SU-DHL-6 (cell line): Measurements from ENCODE around the gene IARS2.
"Not testable (repeated sequence)": the region's sequence is repeated elsewhere in the genome, so short reads cannot be mapped to it uniquely, and the experiment has no call there.

ENCODE experiments used
- H2AFZ ChIP-seq: fragments of 200-600 bp; sonication (generic); 2 replicates; pipeline ENCODE4 v1.6.1; 2014; ENCODE audit warnings: low read depth, mild to moderate bottlenecking, moderate library complexity, mixed read lengths, antibody characterized with exemption, low read length; ENCODE audit not compliant: severe bottlenecking
- H3F3A ChIP-seq: fragments of 200-600 bp; shearing (Covaris generic); 2 replicates; pipeline ENCODE4 v1.6.0; 2016; ENCODE audit warnings: antibody characterized with exemption, mild to moderate bottlenecking; ENCODE audit not compliant: insufficient read depth
- H3K27ac ChIP-seq: fragments of 200-600 bp; sonication (generic); 2 replicates; pipeline ENCODE4 v1.5.1; 2016; ENCODE audit warnings: low read depth, mild to moderate bottlenecking, low read length, moderate library complexity, mixed read lengths
- H3K27me3 ChIP-seq: fragments of 200-600 bp; sonication (generic), shearing (Covaris generic); 2 replicates; pipeline ENCODE4 v1.6.0; 2014; ENCODE audit warnings: mild to moderate bottlenecking, low read length
- H3K36me3 ChIP-seq: fragments of 200-600 bp; sonication (generic); 2 replicates; pipeline ENCODE4 v1.6.1; 2014; ENCODE audit warnings: mild to moderate bottlenecking, low read length, mixed read lengths
- H3K4me2 ChIP-seq: fragments of 300-600, 200-600 bp; shearing (Covaris generic), sonication (generic); 2 replicates; pipeline ENCODE4 v1.6.0; 2014; ENCODE audit warnings: low read length, low read depth, mild to moderate bottlenecking; ENCODE audit not compliant: poor library complexity, severe bottlenecking
- H3K4me3 ChIP-seq: fragments of 200-600 bp; sonication (generic); 2 replicates; pipeline ENCODE4 v1.5.1; 2014; ENCODE audit warnings: antibody characterized with exemption, low read length, mild to moderate bottlenecking, mixed read lengths; ENCODE audit not compliant: insufficient read depth, poor library complexity, severe bottlenecking
- H3K79me2 ChIP-seq: fragments of 200-600 bp; sonication (generic); 2 replicates; pipeline ENCODE4 v1.6.1; 2014; ENCODE audit warnings: mild to moderate bottlenecking, low read length, moderate library complexity; ENCODE audit not compliant: insufficient read depth
- H3K9ac ChIP-seq: fragments of 200-600 bp; sonication (generic); 2 replicates; pipeline ENCODE4 v1.7.0; 2014; ENCODE audit warnings: mild to moderate bottlenecking, low read length
- H3K9me2 ChIP-seq: fragments of 200-600 bp; sonication (generic); replicated peaks from 2 replicates; pipeline ENCODE4 v1.6.1; 2014; ENCODE audit warnings: low read length; ENCODE audit not compliant: insufficient read depth
- H3K9me3 ChIP-seq: fragments of 200-600 bp; sonication (generic); 2 replicates; pipeline ENCODE4 v1.6.1; 2014; ENCODE audit warnings: low read length, mixed read lengths; ENCODE audit not compliant: insufficient read depth
- H4K20me1 ChIP-seq: fragments of 200-600 bp; sonication (generic); 2 replicates; pipeline ENCODE4 v1.6.1; 2014; ENCODE audit warnings: low read depth, mild to moderate bottlenecking, antibody characterized with exemption, low read length, moderate library complexity, mixed read lengths
- EZH2phosphoT487 ChIP-seq: fragments of 200-600 bp; sonication (generic), shearing (Covaris generic); conservative IDR thresholded peaks from 2 replicates; pipeline ENCODE4 v1.6.1; 2018; ENCODE audit warnings: mild to moderate bottlenecking, antibody characterized with exemption, low read length, moderate library complexity, mixed read lengths
- TF ChIP-seq, protein P1 (sequence below): fragments of 200-600 bp; sonication (generic); IDR thresholded peaks from one replicate; pipeline ENCODE4 v1.5.1; 2017; ENCODE audit warnings: antibody characterized with exemption, mild to moderate bottlenecking, low read length, moderate library complexity; ENCODE audit not compliant: insufficient read depth, poor library complexity, severe bottlenecking

Gene IARS2

GRCh38 chr1:220160027-220160426 lies 66.1 kb downstream of the IARS2 start:
- no peaks in the 10 kb centered on the region for H3K27me3 ChIP-seq
- H3K27ac ChIP-seq = no peak overlapping the region
- H3F3A ChIP-seq = no peaks in the 10 kb centered on the region
- no peaks in the 10 kb centered on the region for H3K79me2 ChIP-seq
- H3K36me3 ChIP-seq = peaks cover 15% of the 10 kb centered on the region
- H3K4me2 ChIP-seq = no peak overlapping the region
- no peak for TF ChIP-seq EZH2phosphoT487
- TF ChIP-seq, protein P1, sequence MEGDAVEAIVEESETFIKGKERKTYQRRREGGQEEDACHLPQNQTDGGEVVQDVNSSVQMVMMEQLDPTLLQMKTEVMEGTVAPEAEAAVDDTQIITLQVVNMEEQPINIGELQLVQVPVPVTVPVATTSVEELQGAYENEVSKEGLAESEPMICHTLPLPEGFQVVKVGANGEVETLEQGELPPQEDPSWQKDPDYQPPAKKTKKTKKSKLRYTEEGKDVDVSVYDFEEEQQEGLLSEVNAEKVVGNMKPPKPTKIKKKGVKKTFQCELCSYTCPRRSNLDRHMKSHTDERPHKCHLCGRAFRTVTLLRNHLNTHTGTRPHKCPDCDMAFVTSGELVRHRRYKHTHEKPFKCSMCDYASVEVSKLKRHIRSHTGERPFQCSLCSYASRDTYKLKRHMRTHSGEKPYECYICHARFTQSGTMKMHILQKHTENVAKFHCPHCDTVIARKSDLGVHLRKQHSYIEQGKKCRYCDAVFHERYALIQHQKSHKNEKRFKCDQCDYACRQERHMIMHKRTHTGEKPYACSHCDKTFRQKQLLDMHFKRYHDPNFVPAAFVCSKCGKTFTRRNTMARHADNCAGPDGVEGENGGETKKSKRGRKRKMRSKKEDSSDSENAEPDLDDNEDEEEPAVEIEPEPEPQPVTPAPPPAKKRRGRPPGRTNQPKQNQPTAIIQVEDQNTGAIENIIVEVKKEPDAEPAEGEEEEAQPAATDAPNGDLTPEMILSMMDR = no peak
- H3K9me2 ChIP-seq = no peaks in the 10 kb centered on the region
- no peaks in the 10 kb centered on the region for H3K9me3 ChIP-seq
- no peak overlapping the region for H3K9ac ChIP-seq
- H2AFZ ChIP-seq = no peak overlapping the region
- H3K4me3 ChIP-seq = no peak overlapping the region
- no peaks in the 10 kb centered on the region for H4K20me1 ChIP-seq

GRCh38 chr1:220164116-220164515 lies 70.2 kb downstream of the IARS2 start:
- no peak overlapping the region for H3K4me3 ChIP-seq
- no peaks in the 10 kb centered on the region for H3F3A ChIP-seq
- no peaks in the 10 kb centered on the region for H4K20me1 ChIP-seq
- no peaks in the 10 kb centered on the region for H3K9me2 ChIP-seq
- H3K9ac ChIP-seq = no peak overlapping the region
- no peak overlapping the region for H3K27ac ChIP-seq
- no peaks in the 10 kb centered on the region for H3K9me3 ChIP-seq
- H3K27me3 ChIP-seq = no peaks in the 10 kb centered on the region
- no peak for TF ChIP-seq EZH2phosphoT487
- TF ChIP-seq, protein P1 = no peak
- no peaks in the 10 kb centered on the region for H3K79me2 ChIP-seq
- no peak overlapping the region for H3K4me2 ChIP-seq
- peaks cover 34% of the 10 kb centered on the region for H3K36me3 ChIP-seq
- H2AFZ ChIP-seq = no peak overlapping the region

GRCh38 chr1:220164517-220164916 lies 70.6 kb downstream of the IARS2 start:
- no peaks in the 10 kb centered on the region for H3K9me2 ChIP-seq
- no peaks in the 10 kb centered on the region for H3F3A ChIP-seq
- H3K36me3 ChIP-seq = peaks cover 38% of the 10 kb centered on the region
- H3K79me2 ChIP-seq = no peaks in the 10 kb centered on the region
- no peaks in the 10 kb centered on the region for H3K27me3 ChIP-seq
- H3K27ac ChIP-seq = no peak overlapping the region
- H4K20me1 ChIP-seq = no peaks in the 10 kb centered on the region
- no peak overlapping the region for H2AFZ ChIP-seq
- no peaks in the 10 kb centered on the region for H3K9me3 ChIP-seq
- no peak overlapping the region for H3K4me2 ChIP-seq
- H3K4me3 ChIP-seq = no peak overlapping the region
- TF ChIP-seq EZH2phosphoT487 = no peak
- TF ChIP-seq, protein P1 = no peak
- no peak overlapping the region for H3K9ac ChIP-seq

GRCh38 chr1:220166853-220167252 lies 72.9 kb downstream of the IARS2 start:
- Histone ChIP-seq H3F3A (no peaks in the 10 kb centered on the region), H3K27ac (no peak overlapping the region), H3K9me2 (no peaks in the 10 kb centered on the region), H3K4me2 (no peak overlapping the region), H3K9ac (no peak overlapping the region), H3K9me3 (no peaks in the 10 kb centered on the region), H2AFZ (no peak overlapping the region), H3K36me3 (peaks cover 55% of the 10 kb centered on the region), H3K79me2 (no peaks in the 10 kb centered on the region), H3K4me3 (no peak overlapping the region), H4K20me1 (no peaks in the 10 kb centered on the region), H3K27me3 (no peaks in the 10 kb centered on the region)
- no peak for TF ChIP-seq EZH2phosphoT487
- TF ChIP-seq, protein P1 = no peak

DNA sequence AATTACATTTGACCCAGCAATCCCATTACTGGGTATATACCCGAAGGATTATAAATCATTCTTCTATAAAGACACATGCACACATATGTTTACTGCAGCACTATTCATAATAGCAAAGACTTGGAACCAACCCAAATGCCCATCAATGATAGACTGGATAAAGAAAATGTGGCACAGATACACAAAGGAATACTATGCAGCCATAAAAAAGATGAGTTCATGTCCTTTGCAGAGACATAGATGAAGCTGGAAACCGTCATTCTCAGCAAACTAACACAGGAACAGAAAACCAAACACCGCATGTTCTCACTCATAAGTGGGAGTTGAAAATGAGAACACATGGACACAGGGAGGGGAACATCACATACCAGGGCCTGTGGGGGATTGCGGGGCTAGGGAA lies 76.0 kb downstream of the IARS2 start:
- H3K79me2 ChIP-seq, H3K9me2 ChIP-seq, H3K27ac ChIP-seq, H3K4me2 ChIP-seq, H3K9me3 ChIP-seq, H4K20me1 ChIP-seq, H3K27me3 ChIP-seq, H3K9ac ChIP-seq, H3F3A ChIP-seq, H2AFZ ChIP-seq, H3K4me3 ChIP-seq: not testable (repeated sequence)
- H3K36me3 ChIP-seq = peaks cover 57% of the 10 kb centered on the region
